Mesenchymal stem cell (in vitro differentiated cells and primary cell): ENCODE measurements around the gene GABRB3.

Source experiments
- DNase-seq: peaks from one replicate; pipeline ENCODE4 v3.0.0-alpha.2; 2013
- H2AFZ ChIP-seq: one replicate; pipeline ENCODE4 v1.6.1; 2013; ENCODE audit warnings: low read depth, mild to moderate bottlenecking, control low read depth, inconsistent platforms, low read length, moderate library complexity
- H2AK5ac ChIP-seq: 2 replicates; pipeline ENCODE4 v1.6.1; 2013; ENCODE audit warnings: low read length, moderate library complexity, mild to moderate bottlenecking, inconsistent platforms; ENCODE audit not compliant: severe bottlenecking
- H2BK120ac ChIP-seq: one replicate; pipeline ENCODE4 v1.6.1; 2013; ENCODE audit warnings: low read depth, mild to moderate bottlenecking, inconsistent platforms, low read length, moderate library complexity
- H2BK12ac ChIP-seq, 2 experiments: one replicate each; pipeline ENCODE4 v1.6.1; 2013; ENCODE audit warnings: inconsistent platforms in 2 of 2, low read length in 2 of 2, mild to moderate bottlenecking in 2 of 2, moderate library complexity in 2 of 2, control low read depth in 1 of 2
- H2BK15ac ChIP-seq: one replicate; pipeline ENCODE4 v1.6.1; 2013; ENCODE audit warnings: mild to moderate bottlenecking, low read depth, inconsistent platforms; ENCODE audit not compliant: poor library complexity, severe bottlenecking
- H2BK5ac ChIP-seq: 2 replicates; pipeline ENCODE4 v1.6.1; 2013; ENCODE audit warnings: low read depth, mild to moderate bottlenecking, low read length, control low read depth, inconsistent platforms; ENCODE audit not compliant: poor library complexity, severe bottlenecking
- H3K14ac ChIP-seq, 2 experiments: one replicate each; pipeline ENCODE4 v1.6.1; 2013; ENCODE audit warnings: inconsistent platforms in 2 of 2, low read length in 2 of 2, control low read depth in 1 of 2, mild to moderate bottlenecking in 1 of 2, moderate library complexity in 1 of 2
- H3K18ac ChIP-seq, 2 experiments: one replicate each; pipeline ENCODE4 v1.6.1; 2013; ENCODE audit warnings: inconsistent platforms in 2 of 2, low read length in 2 of 2, control low read depth in 1 of 2, low read depth in 1 of 2, mild to moderate bottlenecking in 1 of 2
- H3K23ac ChIP-seq, 2 experiments: one replicate each; pipeline ENCODE4 v1.6.1; 2013; ENCODE audit warnings: inconsistent platforms in 2 of 2, low read length in 2 of 2, mild to moderate bottlenecking in 2 of 2, moderate library complexity in 2 of 2, control low read depth in 1 of 2
- H3K27ac ChIP-seq: 2 replicates; pipeline ENCODE4 v1.5.1; 2013; ENCODE audit warnings: mild to moderate bottlenecking, moderate library complexity, low read length, control low read depth, inconsistent platforms; ENCODE audit not compliant: poor library complexity, severe bottlenecking
- H3K27me3 ChIP-seq, 2 experiments: 2 replicates each; pipeline versions ENCODE4 v1.6.1 to v1.7.0; 2013; ENCODE audit warnings: low read length in 2 of 2, mild to moderate bottlenecking in 2 of 2, moderate library complexity in 2 of 2, control low read depth in 1 of 2, inconsistent platforms in 1 of 2; ENCODE audit not compliant: control insufficient read depth in 1 of 2, insufficient read depth in 1 of 2
- H3K36me3 ChIP-seq, 2 experiments: 2 replicates each; pipeline versions ENCODE4 v1.6.1 to v1.7.0; 2013; ENCODE audit warnings: low read length in 2 of 2, control low read depth in 1 of 2, inconsistent platforms in 1 of 2, low read depth in 1 of 2, mild to moderate bottlenecking in 1 of 2; ENCODE audit not compliant: insufficient read depth in 2 of 2, control insufficient read depth in 1 of 2
- H3K4ac ChIP-seq, 2 experiments: one replicate each; pipeline ENCODE4 v1.6.1; 2013; ENCODE audit warnings: inconsistent platforms in 2 of 2, low read length in 2 of 2, mild to moderate bottlenecking in 2 of 2, moderate library complexity in 2 of 2, control low read depth in 1 of 2, low read depth in 1 of 2
- H3K4me1 ChIP-seq: 2 replicates; pipeline ENCODE4 v1.6.1; 2013; ENCODE audit warnings: low read depth, low read length, control low read depth; ENCODE audit not compliant: control insufficient read depth, insufficient read depth
- H3K4me2 ChIP-seq: 2 replicates; pipeline ENCODE4 v1.6.1; 2013; ENCODE audit warnings: low read length, mild to moderate bottlenecking, inconsistent platforms; ENCODE audit not compliant: poor library complexity, severe bottlenecking
- H3K4me3 ChIP-seq, 2 experiments: 2 replicates each; pipeline versions ENCODE4 v1.5.1 to v1.7.0; 2013; ENCODE audit warnings: low read length in 2 of 2, mild to moderate bottlenecking in 2 of 2, control low read depth in 1 of 2, low read depth in 1 of 2; ENCODE audit not compliant: insufficient read depth in 1 of 2
- H3K79me1 ChIP-seq: replicated peaks from 2 replicates; pipeline ENCODE4 v1.6.1; 2013; ENCODE audit warnings: mild to moderate bottlenecking, control low read depth, low read length, inconsistent platforms; ENCODE audit not compliant: poor library complexity, severe bottlenecking
- H3K9ac ChIP-seq: 2 replicates; pipeline ENCODE4 v1.7.0; 2013; ENCODE audit warnings: mild to moderate bottlenecking, low read length, moderate library complexity
- H3K9me3 ChIP-seq: 2 replicates; pipeline ENCODE4 v1.7.0; 2013; ENCODE audit warnings: mild to moderate bottlenecking, low read length; ENCODE audit not compliant: control insufficient read depth
- H4K8ac ChIP-seq: one replicate; pipeline ENCODE4 v1.6.1; 2013; ENCODE audit warnings: inconsistent platforms, mild to moderate bottlenecking, low read length, moderate library complexity
- H4K91ac ChIP-seq: one replicate; pipeline ENCODE4 v1.6.1; 2013; ENCODE audit warnings: mild to moderate bottlenecking, low read length, inconsistent platforms
- WGBS: methylation state at CpG from one replicate; pipeline ENCODE4 v1.1.7; 2013; ENCODE audit warnings: mixed read lengths; 5-methylcytosine and 5-hydroxymethylcytosine counted together

GABRB3 gene

DNA sequence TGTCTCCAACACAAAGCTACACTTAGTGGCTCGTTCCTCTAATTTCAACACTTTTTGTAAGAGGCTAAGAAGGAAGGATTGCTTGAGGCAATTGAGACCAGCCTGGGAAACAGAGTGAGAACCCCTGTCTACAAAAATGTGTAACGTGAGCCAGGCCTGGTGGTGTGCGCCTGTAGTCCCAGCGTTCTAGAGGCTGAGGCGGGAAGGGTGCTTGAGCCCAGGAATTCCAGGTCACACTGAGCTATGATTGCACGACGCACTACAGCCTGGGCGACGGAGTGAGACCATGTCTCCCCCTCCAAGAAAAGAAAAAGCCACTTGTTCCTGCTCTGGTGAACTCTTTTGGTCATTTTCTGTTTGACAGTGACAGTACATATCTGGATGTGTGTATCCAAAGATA, 127.9 kb downstream of the GABRB3 start:
- no peak overlapping the region for H2BK5ac ChIP-seq
- H3K27ac ChIP-seq, result no peak overlapping the region
- no peak overlapping the region for H4K91ac ChIP-seq
- no peaks in the 10 kb centered on the region for H3K36me3 ChIP-seq
- 81% methylated on average over 9 of the region's 9 CpGs for WGBS
- no peak overlapping the region for H2AFZ ChIP-seq
- no peaks in the 10 kb centered on the region for H3K27me3 ChIP-seq
- no peak overlapping the region for H3K23ac ChIP-seq
- H4K8ac ChIP-seq, result no peak overlapping the region
- no peaks in the 10 kb centered on the region for H3K79me1 ChIP-seq
- no peak overlapping the region for H2BK120ac ChIP-seq
- no peak overlapping the region for H3K14ac ChIP-seq
- H2BK15ac ChIP-seq, result no peak overlapping the region
- H3K9ac ChIP-seq, result no peak overlapping the region
- no peak for DNase-seq
- H3K4me3 ChIP-seq, result no peak overlapping the region
- H3K4me1 ChIP-seq, result no peaks in the 10 kb centered on the region
- no peak overlapping the region for H2AK5ac ChIP-seq
- no peak overlapping the region for H2BK12ac ChIP-seq
- no peak overlapping the region for H3K18ac ChIP-seq
- H3K4ac ChIP-seq, result no peak overlapping the region
- no peak overlapping the region for H3K4me2 ChIP-seq
- H3K9me3 ChIP-seq, result peaks cover 12% of the 10 kb centered on the region

- no peak overlapping the region for H2BK15ac ChIP-seq
- H3K4ac ChIP-seq, result no peak overlapping the region
- peaks cover 6% of the 10 kb centered on the region for H3K9me3 ChIP-seq
- H2AFZ ChIP-seq, result no peak overlapping the region
- no peaks in the 10 kb centered on the region for H3K27me3 ChIP-seq
- H2AK5ac ChIP-seq, result no peak overlapping the region
- no peak overlapping the region for H3K14ac ChIP-seq
- H4K8ac ChIP-seq, result no peak overlapping the region
- H3K18ac ChIP-seq, result no peak overlapping the region
- no peak overlapping the region for H3K27ac ChIP-seq
- no peak overlapping the region for H2BK12ac ChIP-seq
- no peak overlapping the region for H3K4me3 ChIP-seq
- H3K4me2 ChIP-seq, result no peak overlapping the region
- H3K79me1 ChIP-seq, result no peaks in the 10 kb centered on the region
- no peak overlapping the region for H2BK5ac ChIP-seq
- no peak overlapping the region for H3K9ac ChIP-seq
- 88% methylated on average over 6 of the region's 6 CpGs for WGBS
- H2BK120ac ChIP-seq, result no peak overlapping the region
- no peak overlapping the region for H4K91ac ChIP-seq
- H3K4me1 ChIP-seq, result no peaks in the 10 kb centered on the region
- no peak overlapping the region for H3K23ac ChIP-seq
- H3K36me3 ChIP-seq, result no peaks in the 10 kb centered on the region
- no peak for DNase-seq
Measured at GRCh38 chr15:26641144-26641543, 131.7 kb downstream of the GABRB3 start.

- WGBS, result 84% methylated on average over 5 of the region's 5 CpGs
- Histone ChIP-seq H3K36me3 (no peaks in the 10 kb centered on the region), H3K9me3 (peaks cover 4% of the 10 kb centered on the region)
Measured at GRCh38 chr15:26640601-26641000, 132.3 kb downstream of the GABRB3 start.

GRCh38 chr15:26639966-26640365, 132.9 kb downstream of the GABRB3 start:
- no peaks in the 10 kb centered on the region for H3K79me1 ChIP-seq
- H3K4me1 ChIP-seq, result no peaks in the 10 kb centered on the region
- no peak overlapping the region for H3K4me3 ChIP-seq
- no peak overlapping the region for H4K8ac ChIP-seq
- H3K4ac ChIP-seq, result no peak overlapping the region
- H3K36me3 ChIP-seq, result no peaks in the 10 kb centered on the region
- H2BK5ac ChIP-seq, result no peak overlapping the region
- 60% methylated on average over 6 of the region's 9 CpGs for WGBS
- DNase-seq, result no peak
- no peak overlapping the region for H3K23ac ChIP-seq
- H3K9me3 ChIP-seq, result peaks cover 4% of the 10 kb centered on the region
- no peak overlapping the region for H2BK120ac ChIP-seq
- no peak overlapping the region for H3K9ac ChIP-seq
- no peak overlapping the region for H2BK12ac ChIP-seq
- H4K91ac ChIP-seq, result no peak overlapping the region
- no peaks in the 10 kb centered on the region for H3K27me3 ChIP-seq
- no peak overlapping the region for H3K4me2 ChIP-seq
- no peak overlapping the region for H3K14ac ChIP-seq
- H2AFZ ChIP-seq, result no peak overlapping the region
- H3K18ac ChIP-seq, result no peak overlapping the region
- H2BK15ac ChIP-seq, result no peak overlapping the region
- H3K27ac ChIP-seq, result no peak overlapping the region
- H2AK5ac ChIP-seq, result no peak overlapping the region

More at GRCh38 chr15:26640601-26641000, 132.3 kb downstream of the GABRB3 start:
- no peak overlapping the region for H3K14ac ChIP-seq
- no peak overlapping the region for H2AK5ac ChIP-seq
- DNase-seq, result no peak
- no peak overlapping the region for H2AFZ ChIP-seq
- no peak overlapping the region for H2BK120ac ChIP-seq
- H3K4me3 ChIP-seq, result no peak overlapping the region
- no peak overlapping the region for H3K4ac ChIP-seq
- no peak overlapping the region for H2BK15ac ChIP-seq
- no peaks in the 10 kb centered on the region for H3K79me1 ChIP-seq
- H3K27ac ChIP-seq, result no peak overlapping the region
- H3K27me3 ChIP-seq, result no peaks in the 10 kb centered on the region
- no peak overlapping the region for H4K8ac ChIP-seq
- H2BK5ac ChIP-seq, result no peak overlapping the region
- H2BK12ac ChIP-seq, result no peak overlapping the region
- H3K4me1 ChIP-seq, result no peaks in the 10 kb centered on the region
- no peak overlapping the region for H4K91ac ChIP-seq
- no peak overlapping the region for H3K23ac ChIP-seq
- H3K4me2 ChIP-seq, result no peak overlapping the region
- no peak overlapping the region for H3K18ac ChIP-seq
- no peak overlapping the region for H3K9ac ChIP-seq
